Measurements from ENCODE around the gene LMO7. TPM values are rescaled to one million over a fixed set of nuclear protein-coding genes. Genes with fewer than 3 reads are reported as not detected.

LMO7 gene
- total RNA-seq, 1 donor from 2014 or later = 12.3 TPM

- Histone ChIP-seq H3K36me3 (ENCODE audit: control insufficient read depth, insufficient read depth, low read length) (no peaks in the 10 kb centered on the region), H3K27me3 (ENCODE audit: control insufficient read depth, insufficient read depth, low read length) (no peaks in the 10 kb centered on the region), H3K4me3 (ENCODE audit: low read depth, low read length) (no peak overlapping the region)
- TF ChIP-seq CTCF (IDR thresholded peaks at IDR 0.05; ENCODE audit: insufficient read depth, low read length, poor library complexity, severe bottlenecking) = no peak
- no peak for DNase-seq (ENCODE audit: low read depth)
Measured at GRCh38 chr13:75628801-75629200, 7.3 kb upstream of the LMO7 start.

GRCh38 chr13:75633285-75633684, 2.8 kb upstream of the LMO7 start:
- no peaks in the 10 kb centered on the region for H3K27me3 ChIP-seq (ENCODE audit: control insufficient read depth, insufficient read depth, low read length)
- H3K36me3 ChIP-seq (ENCODE audit: control insufficient read depth, insufficient read depth, low read length) = no peaks in the 10 kb centered on the region
- no peak for DNase-seq (ENCODE audit: low read depth)
- H3K4me3 ChIP-seq (ENCODE audit: low read depth, low read length) = no peak overlapping the region
- no peak for TF ChIP-seq CTCF (IDR thresholded peaks at IDR 0.05; ENCODE audit: insufficient read depth, low read length, poor library complexity, severe bottlenecking)

- peak overlapping the region; percentile 57 for H3K4me3 ChIP-seq (ENCODE audit: low read depth, low read length)
- H3K27me3 ChIP-seq (ENCODE audit: control insufficient read depth, insufficient read depth, low read length) = no peaks in the 10 kb centered on the region
- DNase-seq (ENCODE audit: low read depth) = no peak
- no peaks in the 10 kb centered on the region for H3K36me3 ChIP-seq (ENCODE audit: control insufficient read depth, insufficient read depth, low read length)
- TF ChIP-seq CTCF (IDR thresholded peaks at IDR 0.05; ENCODE audit: insufficient read depth, low read length, poor library complexity, severe bottlenecking) = no peak
Measured at GRCh38 chr13:75635101-75635827, 866 bp upstream of the LMO7 start.

- no peaks in the 10 kb centered on the region for H3K27me3 ChIP-seq (ENCODE audit: control insufficient read depth, insufficient read depth, low read length)
- no peaks in the 10 kb centered on the region for H3K36me3 ChIP-seq (ENCODE audit: control insufficient read depth, insufficient read depth, low read length)
- DNase-seq (ENCODE audit: low read depth) = no peak
- peak overlapping the region; percentile 57 for H3K4me3 ChIP-seq (ENCODE audit: low read depth, low read length)
- no peak for TF ChIP-seq CTCF (IDR thresholded peaks at IDR 0.05; ENCODE audit: insufficient read depth, low read length, poor library complexity, severe bottlenecking)
Measured at GRCh38 chr13:75636436-75637180, 478 bp downstream of the LMO7 start.

GRCh38 chr13:75637181-75637750, 1.1 kb downstream of the LMO7 start:
- Histone ChIP-seq H3K36me3 (ENCODE audit: control insufficient read depth, insufficient read depth, low read length) (no peaks in the 10 kb centered on the region), H3K4me3 (ENCODE audit: low read depth, low read length) (peak overlapping the region; percentile 57), H3K27me3 (ENCODE audit: control insufficient read depth, insufficient read depth, low read length) (no peaks in the 10 kb centered on the region)
- no peak for TF ChIP-seq CTCF (IDR thresholded peaks at IDR 0.05; ENCODE audit: insufficient read depth, low read length, poor library complexity, severe bottlenecking)
- DNase-seq (ENCODE audit: low read depth) = no peak

All from kidney epithelial cell (primary cell).